Choroid plexus epithelial cell (primary cell): ENCODE data around the gene TSPAN7.

Experiments used
- DNase-seq: peaks from one replicate; pipeline ENCODE4 v3.0.0-alpha.2; 2010; ENCODE audit warnings: low read depth
- H3K4me3 ChIP-seq: 2 replicates; pipeline ENCODE4 v1.5.1; 2011; ENCODE audit warnings: low read depth, mild to moderate bottlenecking, control low read depth, low read length, moderate library complexity
- TF ChIP-seq, protein P1 (sequence below): conservative IDR thresholded peaks from 2 replicates; pipeline ENCODE4 v1.5.1; 2011; ENCODE audit warnings: low read depth, mild to moderate bottlenecking, control low read depth, inconsistent platforms, low read length, moderate library complexity

TSPAN7 gene

DNA sequence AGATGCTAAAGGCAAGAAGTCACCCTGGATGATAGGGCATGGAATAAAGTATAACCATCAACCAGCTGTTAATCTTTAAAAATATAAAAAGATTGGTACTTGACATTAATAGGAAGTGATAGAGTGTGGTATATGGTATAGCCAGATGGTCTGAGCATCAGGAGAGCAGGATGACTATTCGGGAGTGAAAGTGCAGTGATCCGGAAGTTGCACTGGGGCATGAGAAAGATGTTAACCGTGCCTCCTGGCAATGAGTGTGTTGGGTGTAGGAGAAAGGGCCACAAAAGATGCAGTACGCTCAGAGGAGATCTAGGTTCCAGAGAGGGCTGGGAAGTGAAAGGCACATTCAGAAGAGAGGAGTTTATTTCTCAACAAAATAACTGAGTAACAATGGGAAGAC is 65.0 kb downstream of the TSPAN7 start:
- no peak overlapping the region for H3K4me3 ChIP-seq
- no peak for DNase-seq
- TF ChIP-seq, protein P1, sequence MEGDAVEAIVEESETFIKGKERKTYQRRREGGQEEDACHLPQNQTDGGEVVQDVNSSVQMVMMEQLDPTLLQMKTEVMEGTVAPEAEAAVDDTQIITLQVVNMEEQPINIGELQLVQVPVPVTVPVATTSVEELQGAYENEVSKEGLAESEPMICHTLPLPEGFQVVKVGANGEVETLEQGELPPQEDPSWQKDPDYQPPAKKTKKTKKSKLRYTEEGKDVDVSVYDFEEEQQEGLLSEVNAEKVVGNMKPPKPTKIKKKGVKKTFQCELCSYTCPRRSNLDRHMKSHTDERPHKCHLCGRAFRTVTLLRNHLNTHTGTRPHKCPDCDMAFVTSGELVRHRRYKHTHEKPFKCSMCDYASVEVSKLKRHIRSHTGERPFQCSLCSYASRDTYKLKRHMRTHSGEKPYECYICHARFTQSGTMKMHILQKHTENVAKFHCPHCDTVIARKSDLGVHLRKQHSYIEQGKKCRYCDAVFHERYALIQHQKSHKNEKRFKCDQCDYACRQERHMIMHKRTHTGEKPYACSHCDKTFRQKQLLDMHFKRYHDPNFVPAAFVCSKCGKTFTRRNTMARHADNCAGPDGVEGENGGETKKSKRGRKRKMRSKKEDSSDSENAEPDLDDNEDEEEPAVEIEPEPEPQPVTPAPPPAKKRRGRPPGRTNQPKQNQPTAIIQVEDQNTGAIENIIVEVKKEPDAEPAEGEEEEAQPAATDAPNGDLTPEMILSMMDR, result no peak

DNA sequence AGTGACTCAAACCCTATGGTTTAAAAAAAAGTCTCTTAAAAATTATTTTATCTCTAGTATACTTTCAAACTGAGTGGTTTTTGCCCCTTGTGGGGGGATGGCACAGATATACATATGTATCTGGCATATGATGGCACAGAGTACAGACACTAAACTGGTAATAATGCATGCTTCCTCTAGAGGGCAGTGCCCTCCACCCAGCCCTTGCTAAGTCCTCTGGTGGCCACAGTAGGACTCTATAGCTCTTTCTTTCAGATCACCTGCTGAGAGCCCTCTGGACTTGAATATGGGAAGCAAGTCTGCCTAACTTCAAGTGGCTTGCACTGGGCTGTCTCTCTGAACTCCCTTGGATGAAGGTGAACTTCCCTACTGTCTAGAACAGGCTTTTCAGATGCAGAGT is 66.3 kb downstream of the TSPAN7 start:
- TF ChIP-seq, protein P1, result peak; percentile 57
- no peak overlapping the region for H3K4me3 ChIP-seq
- DNase-seq, result peak; percentile 37

DNA sequence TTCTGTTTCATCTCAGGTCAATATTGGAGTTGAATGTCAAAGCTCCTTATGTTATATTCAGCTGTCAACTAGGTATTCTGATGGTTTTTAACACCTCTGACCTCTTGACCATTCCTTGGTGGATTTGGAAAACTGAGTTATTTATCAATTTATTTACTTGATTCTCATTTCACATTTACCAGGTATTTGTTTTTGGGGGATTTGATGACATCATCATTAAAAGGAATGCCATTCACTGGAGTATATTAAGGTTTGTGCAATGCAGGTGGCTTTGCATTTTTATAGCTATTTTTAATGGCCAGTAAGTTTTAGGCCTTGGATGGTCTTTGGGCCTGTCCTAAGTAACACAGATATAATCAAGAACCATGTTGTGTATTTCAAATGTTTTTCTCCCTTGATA is 67.2 kb downstream of the TSPAN7 start:
- no peak overlapping the region for H3K4me3 ChIP-seq
- TF ChIP-seq, protein P1, result no peak
- no peak for DNase-seq

DNA sequence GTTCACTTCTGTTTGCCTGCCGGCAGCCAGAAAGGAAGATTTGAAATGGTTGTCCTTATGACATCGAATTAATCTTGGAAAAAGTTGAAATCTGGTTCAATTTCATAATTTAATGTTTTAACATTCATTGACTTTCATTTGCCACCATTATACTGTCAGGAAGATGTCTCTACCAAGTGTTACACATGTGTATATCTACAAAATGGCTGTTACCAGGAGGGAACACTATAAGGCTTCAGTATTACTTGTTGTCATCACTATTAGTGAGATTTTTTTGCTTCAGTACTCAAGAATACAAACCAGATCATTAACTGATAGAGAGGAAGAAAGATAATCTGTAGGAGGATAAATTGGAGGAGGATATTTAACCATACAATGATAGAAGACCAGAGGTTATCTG is 71.2 kb downstream of the TSPAN7 start:
- no peak for DNase-seq
- H3K4me3 ChIP-seq, result no peak overlapping the region
- TF ChIP-seq, protein P1, result no peak

DNA sequence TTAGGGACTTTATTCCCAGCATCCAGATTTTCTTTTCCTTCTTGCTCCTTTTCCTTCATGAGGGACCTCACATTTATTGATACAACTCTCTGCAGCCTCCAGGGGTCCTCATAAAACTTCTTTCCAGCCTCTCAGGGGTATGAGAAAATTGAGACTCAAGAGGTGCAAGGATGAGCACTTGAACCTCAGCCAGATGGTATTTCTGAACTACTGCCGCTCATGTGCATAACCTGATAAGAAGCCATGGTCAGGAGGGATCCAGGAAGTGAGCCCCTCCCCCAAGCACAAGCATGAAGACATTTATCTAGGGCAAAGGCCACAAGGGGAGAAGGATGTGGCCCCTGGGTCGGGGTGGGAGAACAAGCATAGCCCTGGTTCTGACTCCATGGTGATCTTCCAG is 73.3 kb downstream of the TSPAN7 start:
- TF ChIP-seq, protein P1, result no peak
- DNase-seq, result no peak
- no peak overlapping the region for H3K4me3 ChIP-seq

DNA sequence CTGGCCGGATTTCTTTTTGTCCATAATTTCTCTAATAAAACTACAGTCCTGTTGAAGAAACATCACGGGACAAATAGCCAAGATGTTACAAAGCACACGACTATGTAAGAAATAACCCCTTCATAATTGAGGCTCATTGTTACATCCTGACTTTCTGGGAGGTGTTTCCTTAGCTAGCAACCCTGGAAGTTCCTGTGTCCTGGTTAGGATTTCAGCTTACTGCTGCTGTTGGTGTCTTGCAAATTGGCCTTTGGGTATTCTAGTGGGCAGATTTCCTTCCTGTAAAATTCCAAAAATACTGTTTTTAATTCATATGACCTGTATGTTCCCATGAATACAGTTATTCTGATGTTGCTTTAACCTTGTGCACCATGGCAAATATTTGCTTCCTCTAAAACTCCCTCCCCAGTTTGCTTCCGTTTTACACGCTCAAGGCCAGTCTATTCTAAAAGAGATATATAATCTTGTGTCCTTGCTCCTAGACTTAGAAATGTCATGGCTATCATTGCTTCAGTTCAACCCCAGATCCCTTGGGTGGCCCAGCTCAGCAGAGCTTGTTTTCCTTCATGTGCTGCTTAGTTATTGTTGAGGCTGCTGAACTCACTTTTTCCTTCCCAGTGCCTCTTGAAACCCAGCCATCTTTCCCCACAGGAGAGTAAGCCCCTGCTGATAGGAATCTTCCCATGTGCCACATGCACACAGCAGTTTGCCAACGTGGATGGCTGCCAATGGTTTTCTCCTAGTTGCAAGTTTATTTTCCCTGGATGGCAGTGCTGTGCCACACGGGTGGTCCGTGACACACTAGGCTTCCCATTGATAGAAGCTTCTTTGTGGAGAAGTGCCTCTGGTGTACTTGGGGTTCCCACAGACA is 75.8 kb downstream of the TSPAN7 start:
- no peak overlapping the region for H3K4me3 ChIP-seq
- TF ChIP-seq, protein P1, result no peak
- DNase-seq, result peak; percentile 6
